LHCN-M2 (cell line): ENCODE results near the gene NEDD8. TPM values are rescaled to one million over a fixed set of nuclear protein-coding genes. Genes with fewer than 3 reads are reported as not detected.

Experiments
- DNase-seq: peaks from one replicate; pipeline ENCODE4 v3.0.0-alpha.2; 2012; ENCODE audit warnings: low read depth
- total RNA-seq: library from RNA; depleted of rRNA; stranded (reverse); fragments of >200 nt; gene quantifications from 2 replicates; pipeline ENCODE4 v1.2.3, GENCODE V29; 2014

Gene NEDD8
- total RNA-seq, 1 experiment from 2014 or later, result 260 TPM

DNA sequence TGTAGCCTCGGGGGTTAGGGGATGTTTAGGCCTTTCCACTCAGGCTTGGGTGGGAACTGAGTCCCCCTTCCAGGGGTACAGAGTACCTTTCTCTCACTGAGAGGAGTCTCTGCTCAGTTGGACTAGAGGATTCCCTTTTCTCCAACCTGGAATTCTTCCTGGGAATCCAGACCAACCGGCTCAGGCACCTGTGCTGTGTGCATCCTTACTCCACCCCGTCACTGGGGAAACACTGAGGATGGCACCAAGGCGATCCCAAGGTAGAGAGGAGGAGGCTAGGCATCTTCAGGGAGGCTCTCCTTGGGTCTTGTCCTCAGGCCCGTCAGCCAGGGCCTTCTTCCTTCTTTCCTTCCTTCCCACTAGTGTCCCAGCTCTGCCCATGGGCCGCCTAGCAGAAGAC is 31.7 kb upstream of the NEDD8 start:
- DNase-seq, result no peak

GRCh38 chr14:24262821-24263733 is 30.9 kb upstream of the NEDD8 start, which contains the start of gene TGM1:
TSS of gene TGM1 (minus strand) at chr14:24263177. CDS start at chr14:24262352, 825 bp downstream.
- DNase-seq, result no peak

GRCh38 chr14:24261969-24262327 is 29.8 kb upstream of the NEDD8 start:
- no peak for DNase-seq

- no peak for DNase-seq
These were observed 29.2 kb upstream of the NEDD8 start for GRCh38 chr14:24261256-24261968.

DNA sequence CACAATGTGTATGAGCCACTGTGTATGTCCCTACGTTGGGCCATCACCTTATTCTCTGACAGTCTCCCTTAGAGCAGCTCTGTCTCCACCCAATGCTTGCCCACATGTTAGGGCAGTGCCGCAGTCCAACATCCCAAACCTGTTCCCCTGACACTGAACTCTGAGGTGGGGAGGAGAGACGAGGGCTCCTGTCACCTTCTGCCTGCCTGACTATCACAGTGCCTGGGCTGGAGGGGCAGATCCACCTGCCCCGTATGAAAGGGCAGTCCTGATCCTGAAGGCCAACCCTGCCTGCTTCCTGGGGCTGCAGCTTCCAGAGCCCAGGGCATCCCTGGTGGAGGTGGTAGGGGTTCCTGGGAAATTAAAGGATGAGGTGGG is 28.6 kb upstream of the NEDD8 start:
- DNase-seq, result no peak

DNA sequence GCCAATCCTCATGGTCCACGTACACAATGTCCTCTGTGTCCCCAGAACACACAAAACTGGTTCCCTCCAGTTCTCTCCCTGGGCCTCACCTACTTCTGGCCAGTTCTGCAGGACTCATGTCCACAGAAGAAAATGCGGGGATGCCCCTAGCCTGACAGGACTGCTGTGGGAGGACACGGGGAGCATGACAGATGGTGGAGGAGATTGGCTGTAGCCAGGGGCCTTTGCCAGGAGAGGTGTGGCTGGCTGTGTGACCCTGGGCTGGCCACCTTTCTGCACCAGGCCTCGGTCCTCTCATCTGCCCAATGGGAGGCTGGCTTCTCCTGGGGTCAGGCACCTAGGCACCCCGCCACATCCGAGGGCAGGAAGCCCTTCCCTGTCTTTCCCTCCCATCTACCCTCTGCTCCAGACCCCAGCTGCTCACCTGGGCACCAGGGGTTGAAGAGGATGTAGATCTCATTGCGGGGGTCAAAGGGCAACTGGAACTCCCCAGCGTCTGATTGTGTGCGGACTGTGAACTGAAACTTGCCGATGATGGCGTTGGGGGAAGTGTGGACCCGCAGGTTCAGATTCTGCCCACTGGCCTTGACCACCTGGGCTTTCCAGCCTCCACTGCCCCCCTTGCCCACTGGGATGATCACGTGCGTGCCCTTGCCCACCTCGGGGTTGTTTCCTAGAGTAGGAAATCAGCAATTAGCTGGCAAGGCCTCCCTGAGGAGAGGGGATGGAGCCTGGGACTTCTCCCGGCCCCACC is 28.0 kb upstream of the NEDD8 start:
- no peak for DNase-seq

GRCh38 chr14:24259282-24260025 is 27.3 kb upstream of the NEDD8 start:
- no peak for DNase-seq

GRCh38 chr14:24258548-24259265 is 26.5 kb upstream of the NEDD8 start:
- DNase-seq, result no peak

- DNase-seq, result no peak
These were observed 26.0 kb upstream of the NEDD8 start for GRCh38 chr14:24258119-24258518.

DNA sequence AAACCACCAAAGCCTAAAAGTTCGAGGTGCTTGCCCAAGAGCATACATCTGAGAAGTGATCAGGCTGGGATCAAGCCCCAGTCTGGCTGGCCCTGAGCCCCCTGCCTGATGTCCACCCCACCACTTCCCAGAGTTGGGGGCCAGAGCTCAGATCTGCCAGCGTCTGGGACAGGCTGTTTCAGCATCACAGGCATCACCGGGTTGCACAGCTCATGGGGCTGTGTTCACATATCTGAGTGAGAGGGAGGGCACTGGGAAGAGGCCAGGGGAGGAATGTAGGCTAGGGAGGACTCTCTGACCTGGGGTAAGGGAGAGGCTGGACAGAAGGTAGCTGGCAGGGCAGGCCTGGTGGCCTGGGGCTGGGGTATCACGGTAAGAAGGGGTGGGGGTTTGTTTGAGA is 24.8 kb upstream of the NEDD8 start:
- no peak for DNase-seq

DNA sequence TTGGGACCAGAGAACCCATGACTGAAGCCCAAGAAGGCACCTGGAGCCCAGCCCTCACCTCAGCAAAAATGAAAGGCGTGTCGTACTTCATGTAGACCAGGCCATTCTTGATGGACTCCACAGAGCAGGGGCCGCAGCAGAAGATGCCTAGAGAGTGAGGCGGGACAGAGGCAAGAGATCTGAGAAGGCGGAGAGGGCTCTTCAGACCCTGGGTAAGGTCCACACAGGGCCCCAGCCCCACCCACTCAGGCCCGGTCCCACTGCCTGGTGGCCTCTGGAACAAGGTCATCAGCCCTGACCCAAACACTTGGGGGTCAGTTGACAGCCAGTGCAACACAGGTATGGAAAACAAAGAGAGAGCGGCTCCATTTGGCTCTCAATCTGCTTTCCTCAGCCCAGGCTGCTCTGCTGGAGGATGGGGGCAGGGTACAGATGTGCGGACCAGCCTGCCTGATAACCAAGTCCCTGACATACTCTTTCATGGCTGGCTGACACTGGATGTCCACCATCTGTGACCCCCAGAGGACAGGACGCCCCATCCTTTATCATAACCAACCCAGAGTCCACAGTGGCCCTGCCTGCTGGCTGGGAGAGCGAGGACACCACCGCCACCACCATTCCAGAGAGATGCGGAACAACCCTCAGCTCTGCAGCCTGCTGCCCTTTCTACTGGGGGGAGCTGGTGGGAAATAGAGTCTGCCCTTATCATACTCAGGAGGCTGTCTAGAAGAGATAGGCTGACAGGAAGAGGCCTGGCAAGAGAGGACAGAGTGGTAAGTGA is 24.0 kb upstream of the NEDD8 start:
- no peak for DNase-seq

DNA sequence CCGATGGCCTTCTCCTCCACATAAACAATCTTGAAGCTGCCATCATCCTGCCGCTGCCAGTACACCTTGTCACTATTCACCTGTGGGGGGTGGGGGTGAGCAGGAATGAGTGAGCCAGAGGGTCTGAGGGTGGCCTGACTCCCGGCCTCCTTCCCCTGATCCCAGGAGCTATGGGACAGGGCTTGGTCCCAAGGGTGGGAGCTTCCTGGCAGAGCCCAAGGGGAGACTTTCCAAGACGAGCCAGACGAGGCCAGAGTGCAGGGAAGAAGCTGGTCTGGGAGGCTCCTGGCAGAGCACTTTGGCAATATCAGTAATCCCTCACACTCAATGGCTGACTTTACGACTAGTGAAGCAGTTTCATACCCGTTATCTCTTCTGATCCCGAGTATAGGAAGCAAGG is 23.3 kb upstream of the NEDD8 start:
- DNase-seq, result no peak

- DNase-seq, result no peak
These were observed 22.6 kb upstream of the NEDD8 start for GRCh38 chr14:24254630-24255392.

GRCh38 chr14:24253936-24254335 is 21.8 kb upstream of the NEDD8 start:
- no peak for DNase-seq

DNA sequence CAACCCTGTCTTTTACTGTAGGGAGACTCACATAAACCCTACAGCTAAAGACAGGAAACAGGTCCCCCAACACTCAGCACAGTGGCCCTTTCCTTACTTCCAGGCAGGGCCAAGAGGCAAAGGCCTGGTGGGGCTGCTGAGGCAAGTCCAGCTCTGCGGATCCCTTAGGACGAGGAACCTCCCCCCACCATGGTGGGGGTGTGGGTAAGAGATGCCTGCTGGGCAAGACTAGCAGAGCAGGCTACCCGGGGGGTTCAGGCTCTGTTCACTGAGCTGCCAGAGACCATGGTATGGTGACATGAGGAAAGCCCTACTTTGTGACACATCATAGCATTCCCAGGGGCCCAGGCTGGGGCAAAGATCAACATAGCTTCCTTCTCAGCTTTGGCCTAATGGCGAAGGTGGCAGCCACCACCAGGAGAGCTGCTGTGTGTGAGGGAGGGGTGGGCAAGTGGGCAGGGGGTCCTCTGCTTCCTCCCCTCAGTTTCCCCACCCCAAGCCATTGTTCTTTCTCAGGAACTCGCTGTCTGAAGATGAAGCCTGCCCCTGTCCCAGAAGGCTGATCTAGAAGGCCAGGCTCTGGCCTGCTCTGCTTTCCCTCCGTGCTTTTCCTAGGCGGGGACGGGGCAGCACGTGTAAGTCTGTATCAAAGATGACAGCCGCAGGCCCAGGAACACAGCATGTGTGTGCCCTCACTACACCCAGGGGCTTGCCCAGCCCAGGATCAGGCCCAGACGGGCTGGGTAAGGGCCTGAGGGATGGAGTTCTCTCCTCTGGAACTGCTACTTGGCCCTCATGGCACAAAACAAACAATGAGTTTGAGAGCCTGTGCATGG is 20.3 kb upstream of the NEDD8 start:
- no peak for DNase-seq

GRCh38 chr14:24251880-24252288 is 19.7 kb upstream of the NEDD8 start:
- DNase-seq, result no peak

- no peak for DNase-seq
These were observed 18.2 kb upstream of the NEDD8 start for GRCh38 chr14:24250354-24250753.
